H9 (cell line): Measurements from ENCODE around the gene CLCN6. TPM values are rescaled to one million over a fixed set of nuclear protein-coding genes. Genes with fewer than 3 reads are reported as not detected.

ENCODE experiments used
- DNase-seq: peaks from one replicate; pipeline ENCODE4 v3.0.0-alpha.2; 2017
- H2AFZ ChIP-seq: one replicate; pipeline ENCODE4 v1.6.1; 2013; ENCODE audit warnings: mild to moderate bottlenecking, low read length, control low read depth, moderate library complexity
- H2AK5ac ChIP-seq: 2 replicates; pipeline ENCODE4 v1.6.1; 2013; ENCODE audit warnings: low read length, control low read depth, mixed read lengths; ENCODE audit not compliant: insufficient read length
- H2BK120ac ChIP-seq: one replicate; pipeline ENCODE4 v1.6.1; 2013; ENCODE audit warnings: low read depth, mild to moderate bottlenecking, low read length, control low read depth, inconsistent platforms; ENCODE audit not compliant: poor library complexity, severe bottlenecking
- H2BK12ac ChIP-seq: 2 replicates; pipeline ENCODE4 v1.6.1; 2013; ENCODE audit warnings: low read length, control low read depth, mixed read lengths, low read depth; ENCODE audit not compliant: insufficient read length
- H2BK15ac ChIP-seq: 2 replicates; pipeline ENCODE4 v1.6.1; 2013; ENCODE audit warnings: low read depth, low read length, control low read depth
- H2BK20ac ChIP-seq: one replicate; pipeline ENCODE4 v1.6.1; 2013; ENCODE audit warnings: low read depth, mild to moderate bottlenecking, low read length, control low read depth, inconsistent platforms; ENCODE audit not compliant: poor library complexity, severe bottlenecking
- H2BK5ac ChIP-seq: 2 replicates; pipeline ENCODE4 v1.6.1; 2013; ENCODE audit warnings: low read length, control low read depth, mixed read lengths; ENCODE audit not compliant: insufficient read length
- H3K14ac ChIP-seq: 2 replicates; pipeline ENCODE4 v1.6.1; 2013; ENCODE audit warnings: low read length, control low read depth; ENCODE audit not compliant: insufficient read depth
- H3K18ac ChIP-seq: 2 replicates; pipeline ENCODE4 v1.6.1; 2013; ENCODE audit warnings: low read depth, mild to moderate bottlenecking, mixed read lengths, low read length, control low read depth; ENCODE audit not compliant: insufficient read length
- H3K23ac ChIP-seq: 2 replicates; pipeline ENCODE4 v1.6.1; 2013; ENCODE audit warnings: low read length, control low read depth, mixed read lengths, low read depth; ENCODE audit not compliant: insufficient read length
- H3K23me2 ChIP-seq: 2 replicates; pipeline ENCODE4 v1.6.1; 2013; ENCODE audit warnings: low read depth, mild to moderate bottlenecking, mixed read lengths, low read length, control low read depth; ENCODE audit not compliant: insufficient read length, poor library complexity, severe bottlenecking
- H3K27ac ChIP-seq: 2 replicates; pipeline ENCODE4 v1.5.1; 2013; ENCODE audit warnings: low read length, control low read depth, mixed read lengths, low read depth; ENCODE audit not compliant: insufficient read length
- H3K27me3 ChIP-seq: 2 replicates; pipeline ENCODE4 v1.6.1; 2013; ENCODE audit warnings: low read length, control low read depth, inconsistent platforms; ENCODE audit not compliant: insufficient read depth
- H3K4ac ChIP-seq: 2 replicates; pipeline ENCODE4 v1.6.1; 2013; ENCODE audit warnings: low read depth, mild to moderate bottlenecking, control low read depth, inconsistent platforms, low read length, moderate library complexity
- H3K4me1 ChIP-seq: 2 replicates; pipeline ENCODE4 v1.6.1; 2013; ENCODE audit warnings: low read length, control low read depth, inconsistent platforms; ENCODE audit not compliant: insufficient read depth
- H3K4me2 ChIP-seq: 2 replicates; pipeline ENCODE4 v1.6.1; 2013; ENCODE audit warnings: low read length, control low read depth, mixed read lengths; ENCODE audit not compliant: insufficient read length, insufficient read depth
- H3K56ac ChIP-seq: 2 replicates; pipeline ENCODE4 v1.6.1; 2013; ENCODE audit warnings: low read depth, mild to moderate bottlenecking, mixed read lengths, low read length, control low read depth; ENCODE audit not compliant: insufficient read length
- H3K79me1 ChIP-seq: 2 replicates; pipeline ENCODE4 v1.6.1; 2013; ENCODE audit warnings: low read depth, mild to moderate bottlenecking, moderate library complexity, low read length, control low read depth, inconsistent platforms; ENCODE audit not compliant: insufficient read depth, poor library complexity, severe bottlenecking
- H3K79me2 ChIP-seq: 2 replicates; pipeline ENCODE4 v1.6.1; 2013; ENCODE audit warnings: low read length, control low read depth, inconsistent platforms; ENCODE audit not compliant: insufficient read depth
- H3K9ac ChIP-seq: 2 replicates; pipeline ENCODE4 v1.6.1; 2013; ENCODE audit warnings: low read length, control low read depth, mixed read lengths; ENCODE audit not compliant: insufficient read length; ENCODE audit errors: extremely low read depth
- H3K9me3 ChIP-seq: one replicate; pipeline ENCODE4 v1.6.1; 2013; ENCODE audit warnings: low read depth, low read length, inconsistent platforms; ENCODE audit not compliant: control insufficient read depth
- H3T11ph ChIP-seq: one replicate; pipeline ENCODE4 v1.6.1; 2013; ENCODE audit warnings: mild to moderate bottlenecking, low read length, control low read depth, inconsistent platforms
- H4K20me1 ChIP-seq: one replicate; pipeline ENCODE4 v1.6.1; 2013; ENCODE audit not compliant: control insufficient read depth, insufficient read length, insufficient read depth
- H4K5ac ChIP-seq: 2 replicates; pipeline ENCODE4 v1.6.1; 2013; ENCODE audit warnings: low read depth, mild to moderate bottlenecking, mixed read lengths, low read length, control low read depth; ENCODE audit not compliant: insufficient read length
- H4K8ac ChIP-seq: replicated peaks from 2 replicates; pipeline ENCODE4 v1.6.1; 2013; ENCODE audit warnings: low read length, control low read depth, mixed read lengths, low read depth; ENCODE audit not compliant: insufficient read length
- H4K91ac ChIP-seq: 2 replicates; pipeline ENCODE4 v1.6.1; 2013; ENCODE audit warnings: low read depth, mild to moderate bottlenecking, moderate library complexity, mixed read lengths, low read length, control low read depth; ENCODE audit not compliant: insufficient read length
- H3K27ac Mint-ChIP-seq, 3 experiments: 2 replicates in 2 of 3; 3 replicates in 1 of 3; pipeline ENCODE4 v1.8.0; 2020 to 2021; ENCODE audit warnings: mixed read lengths in 3 of 3, mild to moderate bottlenecking in 1 of 3, moderate library complexity in 1 of 3
- H3K27me3 Mint-ChIP-seq: 2 replicates; pipeline ENCODE4 v1.8.0; 2021; ENCODE audit warnings: low read depth, mild to moderate bottlenecking, moderate library complexity, mixed read lengths
- H3K36me3 Mint-ChIP-seq, 3 experiments: 2 replicates in 2 of 3; 3 replicates in 1 of 3; pipeline ENCODE4 v1.8.0; 2020 to 2021; ENCODE audit warnings: low read depth in 3 of 3, mixed read lengths in 3 of 3; ENCODE audit not compliant: insufficient read depth in 1 of 3
- H3K4me1 Mint-ChIP-seq, 2 experiments: 2 replicates each; pipeline ENCODE4 v1.8.0; 2020; ENCODE audit warnings: mixed read lengths in 2 of 2
- H3K4me3 Mint-ChIP-seq, 2 experiments: 2 replicates in 1 of 2; 3 replicates in 1 of 2; pipeline ENCODE4 v1.8.0; 2020 to 2021; ENCODE audit warnings: mild to moderate bottlenecking in 2 of 2, mixed read lengths in 2 of 2, moderate library complexity in 1 of 2
- H3K9me3 Mint-ChIP-seq, 2 experiments: 2 replicates in 1 of 2; 3 replicates in 1 of 2; pipeline ENCODE4 v1.8.0; 2020; ENCODE audit warnings: mild to moderate bottlenecking in 2 of 2, mixed read lengths in 2 of 2, moderate library complexity in 1 of 2
- CTCF ChIP-seq: fragments of 200-600 bp; sonication (generic); conservative IDR thresholded peaks from 3 replicates; pipeline ENCODE4 v1.8.0; 2021; ENCODE audit warnings: antibody characterized with exemption, mild to moderate bottlenecking
- WGBS: extraction: QIAGEN DNeasy Blood & Tissue Kit; methylation state at CpG from one replicate; pipeline ENCODE4 v1.1.7; 2013; ENCODE audit warnings: missing lambda C conversion rate, low lambda C conversion rate, mixed read lengths; ENCODE audit not compliant: insufficient read length; ENCODE audit errors: extremely low coverage; 5-methylcytosine and 5-hydroxymethylcytosine counted together
- total RNA-seq: library from RNA; stranded (reverse); gene quantifications from 2 replicates; pipeline ENCODE4 v1.2.1, GENCODE V29; 2021

The CLCN6 gene
- total RNA-seq, 1 experiment from 2014 or later: 20.5 TPM

DNA sequence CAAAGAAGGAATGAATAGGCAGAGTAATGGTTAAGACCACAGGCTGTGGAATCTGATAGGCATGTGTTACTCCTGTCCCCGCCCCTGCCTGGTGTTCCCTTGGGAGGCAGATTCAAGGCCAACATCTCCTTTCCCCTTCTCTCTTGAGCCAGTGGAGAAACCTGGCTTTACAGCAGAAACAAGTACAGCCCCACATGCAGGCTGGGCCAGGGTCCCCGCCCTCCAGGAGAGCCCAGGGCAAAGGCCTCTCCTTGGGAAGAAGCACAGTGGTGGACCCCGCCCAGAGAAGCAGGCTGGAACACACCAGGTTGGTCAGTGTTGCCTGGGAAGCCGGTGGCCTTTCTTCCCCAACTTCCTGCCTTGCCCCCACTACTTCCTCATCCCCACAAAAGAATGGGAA is 37.2 kb upstream of the CLCN6 start:
- Mint-ChIP-seq H3K36me3 (no peaks in the 10 kb centered on the region), H3K27me3 (peaks cover 28% of the 10 kb centered on the region), H3K27ac (no peak overlapping the region), H3K4me3 (no peak overlapping the region), H3K9me3 (no peaks in the 10 kb centered on the region; a peak in 1 of 5 replicates), H3K4me1 (peaks cover 0 to 3% of the 10 kb centered on the region in 2 experiments; a peak in 1 of 4 replicates)
- no peak overlapping the region for H2BK20ac ChIP-seq
- H2BK5ac ChIP-seq: no peak overlapping the region
- no peak overlapping the region for H4K91ac ChIP-seq
- H3K27me3 ChIP-seq: no peaks in the 10 kb centered on the region
- no peak overlapping the region for H3K18ac ChIP-seq
- H3K23ac ChIP-seq: no peak overlapping the region
- no peaks in the 10 kb centered on the region for H4K20me1 ChIP-seq
- H3K9ac ChIP-seq: no peak overlapping the region
- no peak overlapping the region for H2BK12ac ChIP-seq
- H3K79me2 ChIP-seq: no peaks in the 10 kb centered on the region
- TF ChIP-seq CTCF: no peak
- no peak overlapping the region for H3K14ac ChIP-seq
- no peak overlapping the region for H3K27ac ChIP-seq
- H3K4ac ChIP-seq: no peak overlapping the region
- H2BK15ac ChIP-seq: no peak overlapping the region
- no peak overlapping the region for H4K5ac ChIP-seq
- no peaks in the 10 kb centered on the region for H3K23me2 ChIP-seq
- H3K4me2 ChIP-seq: no peak overlapping the region
- no peak overlapping the region for H2AK5ac ChIP-seq
- no peaks in the 10 kb centered on the region for H3K4me1 ChIP-seq
- no peak overlapping the region for H2BK120ac ChIP-seq
- H2AFZ ChIP-seq: no peak overlapping the region
- no peaks in the 10 kb centered on the region for H3K9me3 ChIP-seq
- WGBS: no CpG with 5 or more reads among the region's 4 CpGs
- no peak overlapping the region for H4K8ac ChIP-seq
- no peak overlapping the region for H3K56ac ChIP-seq
- DNase-seq: no peak
- no peak overlapping the region for H3T11ph ChIP-seq
- H3K79me1 ChIP-seq: no peaks in the 10 kb centered on the region
